Activated T-helper 1 cell treated with anti-CD3 and anti-CD28 coated beads, Interleukin-12 subunit alpha, Interleukin-12 subunit beta, Interleukin-2, Interleukin-4 antibody, amounts not matched to agents 30 ng/mL and 10 ng/mL and 1 ng/mL, durations not matched to agents 14 hours and 24 hours and 36 hours (primary cell): ENCODE results near the gene EPGN. TPM values are rescaled to one million over a fixed set of nuclear protein-coding genes. Genes with fewer than 3 reads are reported as not detected.

Source experiments
- DNase-seq: peaks from one replicate; pipeline ENCODE4 v3.0.0; 2021; ENCODE audit warnings: low spot score
- H3K27ac Mint-ChIP-seq: one replicate; pipeline ENCODE4 v1.8.0; 2021; ENCODE audit warnings: mild to moderate bottlenecking, mixed read lengths
- H3K27me3 Mint-ChIP-seq: one replicate; pipeline ENCODE4 v1.8.0; 2022; ENCODE audit warnings: mild to moderate bottlenecking, moderate library complexity, mixed read lengths; ENCODE audit not compliant: insufficient read depth
- H3K36me3 Mint-ChIP-seq: one replicate; pipeline ENCODE4 v1.8.0; 2021; ENCODE audit warnings: low read depth, mixed read lengths
- H3K4me1 Mint-ChIP-seq: one replicate; pipeline ENCODE4 v1.8.0; 2021; ENCODE audit warnings: low read depth, mixed read lengths
- H3K4me3 Mint-ChIP-seq: one replicate; pipeline ENCODE4 v1.8.0; 2021; ENCODE audit warnings: mild to moderate bottlenecking, moderate library complexity, mixed read lengths
- H3K9me3 Mint-ChIP-seq: one replicate; pipeline ENCODE4 v1.8.0; 2021; ENCODE audit warnings: mixed read lengths
- intact Hi-C: fragments of 100-400 bp; cut with micrococcal nuclease; formaldehyde crosslinking; loops from one replicate; pipeline ENCODE4 v1.15.1; 2024
- total RNA-seq: library from RNA; stranded (reverse); gene quantifications from 2 replicates; pipeline ENCODE4 v1.2.3, GENCODE V29; 2022

The EPGN gene
- total RNA-seq, 1 donor from 2014 or later = not detected

DNA sequence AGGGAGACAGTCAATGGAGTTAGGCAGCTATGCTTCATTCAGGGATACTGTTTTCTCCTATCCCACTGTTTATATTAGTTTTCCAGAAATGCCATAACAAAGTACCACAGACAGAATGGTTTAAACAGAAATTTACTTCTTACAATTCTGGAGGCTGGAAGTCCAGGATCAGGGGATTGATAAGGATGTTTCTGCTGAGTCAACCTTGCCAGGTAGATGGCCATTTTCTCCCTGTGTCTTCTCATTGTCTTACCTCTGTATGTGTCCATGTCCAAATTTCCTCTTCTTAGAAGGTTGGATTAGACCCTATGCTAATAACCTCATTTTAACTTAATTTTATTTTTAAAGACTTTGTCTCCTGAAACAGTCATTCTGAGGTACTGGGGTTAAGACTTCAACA lies 20.5 kb upstream of the EPGN start:
- intact Hi-C loops = no loop called here

DNA sequence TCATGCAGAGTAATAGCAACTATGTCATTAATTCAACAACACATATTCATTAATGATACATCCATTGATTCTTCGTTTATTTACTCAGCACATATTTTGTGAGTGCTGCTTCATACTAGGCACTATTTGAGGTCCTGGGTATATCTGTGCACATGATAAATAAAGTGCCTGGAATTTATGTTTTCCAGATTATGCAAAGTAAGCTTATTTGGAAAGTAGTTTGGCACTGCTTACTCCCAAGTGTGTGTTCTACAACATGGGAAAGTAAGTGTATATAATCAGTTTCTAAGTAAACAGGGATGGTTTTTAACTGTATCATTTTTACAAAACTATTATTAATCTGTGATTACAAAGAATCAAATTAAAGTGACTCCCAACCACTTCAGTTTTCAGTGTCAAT lies 16.8 kb upstream of the EPGN start:
- H3K36me3 Mint-ChIP-seq = no peaks in the 10 kb centered on the region
- intact Hi-C loops = no loop called here
- no peak for DNase-seq

More for the DNA sequence above, 20.5 kb upstream of the EPGN start:
- no peak for DNase-seq
- Mint-ChIP-seq H3K4me1 (no peaks in the 10 kb centered on the region), H3K27ac (no peak overlapping the region), H3K36me3 (no peaks in the 10 kb centered on the region), H3K9me3 (no peaks in the 10 kb centered on the region), H3K4me3 (no peak overlapping the region), H3K27me3 (no peaks in the 10 kb centered on the region)

GRCh38 chr4:74292111-74292870 lies 16.0 kb upstream of the EPGN start:
- H3K27ac Mint-ChIP-seq = no peak overlapping the region

More for the DNA sequence above, 16.8 kb upstream of the EPGN start:
- H3K4me1 Mint-ChIP-seq = no peaks in the 10 kb centered on the region
- H3K27ac Mint-ChIP-seq = no peak overlapping the region
- H3K4me3 Mint-ChIP-seq = no peak overlapping the region
- H3K9me3 Mint-ChIP-seq = no peaks in the 10 kb centered on the region
- H3K27me3 Mint-ChIP-seq = no peaks in the 10 kb centered on the region

GRCh38 chr4:74293558-74293957 lies 14.7 kb upstream of the EPGN start:
- no peaks in the 10 kb centered on the region for H3K9me3 Mint-ChIP-seq
- H3K36me3 Mint-ChIP-seq = no peaks in the 10 kb centered on the region
- no peak overlapping the region for H3K4me3 Mint-ChIP-seq
- no peaks in the 10 kb centered on the region for H3K4me1 Mint-ChIP-seq
- no peak overlapping the region for H3K27ac Mint-ChIP-seq
- no peaks in the 10 kb centered on the region for H3K27me3 Mint-ChIP-seq
- intact Hi-C loops = no loop called here
- no peak for DNase-seq

More at GRCh38 chr4:74292111-74292870, 16.0 kb upstream of the EPGN start:
- H3K4me3 Mint-ChIP-seq = no peak overlapping the region
- H3K27me3 Mint-ChIP-seq = no peaks in the 10 kb centered on the region
- intact Hi-C loops = no loop called here
- no peak for DNase-seq
- no peaks in the 10 kb centered on the region for H3K9me3 Mint-ChIP-seq
- H3K36me3 Mint-ChIP-seq = no peaks in the 10 kb centered on the region
- no peaks in the 10 kb centered on the region for H3K4me1 Mint-ChIP-seq

DNA sequence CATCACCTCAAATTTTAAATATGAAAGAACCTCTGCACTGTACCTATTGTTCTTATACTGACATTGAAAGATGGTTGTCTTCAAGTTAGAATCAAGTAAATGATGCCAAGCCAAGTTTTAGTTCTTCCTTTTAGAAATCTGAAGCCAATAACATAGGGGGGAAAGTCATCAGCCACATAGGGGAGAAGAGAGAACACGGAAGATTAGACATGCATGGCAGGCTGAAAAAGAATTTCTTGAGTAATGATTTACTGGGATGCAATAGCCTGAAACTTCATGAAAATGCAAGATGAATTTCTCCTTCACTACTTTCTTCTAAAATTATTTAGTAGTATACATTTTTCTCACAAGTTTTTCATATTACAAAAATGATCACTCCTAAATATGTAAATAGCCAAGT lies 13.6 kb upstream of the EPGN start:
- H3K27ac Mint-ChIP-seq = no peak overlapping the region
- no peaks in the 10 kb centered on the region for H3K9me3 Mint-ChIP-seq

GRCh38 chr4:74297539-74297938 lies 10.7 kb upstream of the EPGN start:
- H3K4me3 Mint-ChIP-seq = no peak overlapping the region
- intact Hi-C loops = no loop called here
- no peak for DNase-seq
- H3K4me1 Mint-ChIP-seq = no peaks in the 10 kb centered on the region
- no peaks in the 10 kb centered on the region for H3K9me3 Mint-ChIP-seq
- no peak overlapping the region for H3K27ac Mint-ChIP-seq
- H3K36me3 Mint-ChIP-seq = no peaks in the 10 kb centered on the region
- no peaks in the 10 kb centered on the region for H3K27me3 Mint-ChIP-seq

More for the DNA sequence above, 13.6 kb upstream of the EPGN start:
- DNase-seq = no peak
- Mint-ChIP-seq H3K36me3 (no peaks in the 10 kb centered on the region), H3K27me3 (no peaks in the 10 kb centered on the region), H3K4me1 (no peaks in the 10 kb centered on the region), H3K4me3 (no peak overlapping the region)
- intact Hi-C loops = no loop called here

DNA sequence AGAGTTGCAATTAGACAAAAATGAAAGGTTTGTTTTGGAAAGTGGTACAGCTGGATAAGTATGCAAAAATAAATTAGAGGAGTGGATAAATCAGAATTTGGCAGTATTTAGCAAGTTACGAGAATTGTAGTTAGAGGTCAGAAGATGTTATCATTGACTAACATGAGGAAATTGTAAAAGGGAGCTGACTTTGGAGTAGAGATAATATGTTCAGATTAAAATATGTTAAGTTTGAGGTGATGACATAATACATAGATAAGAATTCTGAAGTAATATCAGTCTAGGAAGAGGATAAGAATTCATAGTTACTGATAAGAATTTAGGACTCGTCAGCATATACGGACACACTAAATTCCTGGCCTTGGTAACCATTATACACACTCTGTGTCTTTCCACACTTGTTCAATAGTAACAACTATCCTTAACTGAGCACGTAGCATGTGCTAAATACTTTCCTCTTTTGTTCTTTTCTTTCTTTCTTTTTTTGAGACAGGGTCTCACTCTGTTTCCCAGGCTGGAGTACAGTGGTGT lies 4.1 kb upstream of the EPGN start:
- Mint-ChIP-seq H3K4me1 (peaks cover 6% of the 10 kb centered on the region), H3K9me3 (no peaks in the 10 kb centered on the region), H3K27me3 (no peaks in the 10 kb centered on the region), H3K27ac (no peak overlapping the region), H3K36me3 (no peaks in the 10 kb centered on the region), H3K4me3 (no peak overlapping the region)
- DNase-seq = no peak
- intact Hi-C loops = no loop called here

GRCh38 chr4:74305000-74305399 lies 3.3 kb upstream of the EPGN start:
- peaks cover 6% of the 10 kb centered on the region for H3K4me1 Mint-ChIP-seq
- H3K27me3 Mint-ChIP-seq = no peaks in the 10 kb centered on the region
- no peak overlapping the region for H3K27ac Mint-ChIP-seq
- no peak for DNase-seq
- H3K36me3 Mint-ChIP-seq = no peaks in the 10 kb centered on the region
- no peaks in the 10 kb centered on the region for H3K9me3 Mint-ChIP-seq
- intact Hi-C loops = no loop called here
- no peak overlapping the region for H3K4me3 Mint-ChIP-seq

- Mint-ChIP-seq H3K4me3 (no peak overlapping the region), H3K36me3 (no peaks in the 10 kb centered on the region), H3K4me1 (peaks cover 6% of the 10 kb centered on the region), H3K9me3 (no peaks in the 10 kb centered on the region), H3K27me3 (no peaks in the 10 kb centered on the region), H3K27ac (no peak overlapping the region)
- no peak for DNase-seq
- intact Hi-C loops = no loop called here
These were observed 1.1 kb upstream of the EPGN start for GRCh38 chr4:74307170-74307569.

DNA sequence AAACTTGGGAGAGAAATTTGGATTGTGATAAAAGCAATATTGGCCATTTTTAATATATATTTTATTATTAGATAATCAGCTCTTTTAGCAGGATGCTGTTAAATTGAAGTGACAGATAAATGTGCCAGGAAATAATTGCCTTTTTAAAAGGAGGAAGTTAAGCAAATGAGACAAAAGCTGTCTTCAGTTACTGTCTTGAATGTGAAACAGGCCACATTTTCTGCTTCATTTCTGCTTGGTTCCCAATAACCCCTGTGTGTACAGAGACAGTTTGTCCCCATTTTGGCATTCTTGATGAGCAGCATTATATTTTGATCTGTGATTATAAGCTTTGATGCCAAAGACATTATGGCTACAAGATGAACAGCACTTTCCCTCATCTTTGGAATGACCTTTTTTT lies 953 bp downstream of the EPGN start:
- Mint-ChIP-seq H3K4me1 (peaks cover 6% of the 10 kb centered on the region), H3K27me3 (peaks cover 1% of the 10 kb centered on the region), H3K4me3 (no peak overlapping the region), H3K36me3 (no peaks in the 10 kb centered on the region), H3K9me3 (no peaks in the 10 kb centered on the region), H3K27ac (no peak overlapping the region)
- intact Hi-C loops = no loop called here
- DNase-seq = no peak

DNA sequence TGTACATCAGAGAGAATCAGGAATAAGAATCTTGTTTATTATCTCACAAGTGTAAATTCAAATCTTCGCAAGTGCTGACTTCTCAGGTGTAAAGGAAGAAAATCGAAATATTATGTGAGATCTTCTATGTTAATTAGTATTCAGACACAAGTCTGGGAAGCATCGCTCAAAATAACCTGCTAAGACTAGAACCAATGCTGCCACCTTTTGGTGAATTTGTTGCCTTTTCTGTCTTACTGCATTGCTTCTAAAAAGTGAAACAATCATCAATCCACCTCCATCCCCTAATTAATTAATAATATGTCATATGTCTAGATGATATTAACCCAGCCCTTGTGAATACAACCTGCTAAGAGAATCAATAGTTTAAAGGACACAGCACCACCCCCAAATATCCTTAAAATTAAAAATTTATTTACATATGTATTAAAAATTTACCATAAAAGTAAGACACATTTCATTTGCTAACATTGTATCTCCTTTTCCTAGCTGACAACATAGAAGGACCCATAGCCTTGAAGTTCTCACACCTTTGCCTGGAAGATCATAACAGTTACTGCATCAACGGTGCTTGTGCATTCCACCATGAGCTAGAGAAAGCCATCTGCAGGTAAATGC lies 3.5 kb downstream of the EPGN start:
- Mint-ChIP-seq H3K27me3 (peaks cover 5% of the 10 kb centered on the region), H3K4me1 (peaks cover 6% of the 10 kb centered on the region), H3K27ac (no peak overlapping the region), H3K4me3 (no peak overlapping the region), H3K36me3 (no peaks in the 10 kb centered on the region), H3K9me3 (no peaks in the 10 kb centered on the region)
- intact Hi-C loops = loop anchor here (1.0 to 2.0 kb wide), 3 partner anchors 84 to 649 kb away; no protein-coding TSS in a partner anchor
- DNase-seq = no peak

GRCh38 chr4:74314329-74314728 lies 6.1 kb downstream of the EPGN start:
- H3K27ac Mint-ChIP-seq = no peak overlapping the region

GRCh38 chr4:74314944-74315343 lies 6.7 kb downstream of the EPGN start:
- intact Hi-C loops = no loop called here
- H3K9me3 Mint-ChIP-seq = no peaks in the 10 kb centered on the region

More at GRCh38 chr4:74314329-74314728, 6.1 kb downstream of the EPGN start:
- no peak for DNase-seq
- no peaks in the 10 kb centered on the region for H3K4me1 Mint-ChIP-seq
- intact Hi-C loops = no loop called here
- H3K27me3 Mint-ChIP-seq = peaks cover 7% of the 10 kb centered on the region
- H3K4me3 Mint-ChIP-seq = no peak overlapping the region
- H3K36me3 Mint-ChIP-seq = no peaks in the 10 kb centered on the region
- no peaks in the 10 kb centered on the region for H3K9me3 Mint-ChIP-seq

More at GRCh38 chr4:74314944-74315343, 6.7 kb downstream of the EPGN start:
- Mint-ChIP-seq H3K4me1 (no peaks in the 10 kb centered on the region), H3K27ac (no peak overlapping the region), H3K36me3 (no peaks in the 10 kb centered on the region), H3K4me3 (no peak overlapping the region), H3K27me3 (peaks cover 7% of the 10 kb centered on the region)
- DNase-seq = no peak
